GM12878 (cell line): Measurements from ENCODE around the gene ZNF174. TPM values are rescaled to one million over a fixed set of nuclear protein-coding genes. Genes with fewer than 3 reads are reported as not detected.

Experiments
- ATF7 ChIP-seq: fragments of 450-650 bp; IDR thresholded peaks from 2 replicates; pipeline ENCODE4 v1.6.1; 2016; ENCODE audit warnings: low read depth, mild to moderate bottlenecking
- BCLAF1 ChIP-seq: fragments of 450-650 bp; IDR thresholded peaks from 2 replicates; pipeline ENCODE4 v1.6.1; 2017; ENCODE audit warnings: antibody characterized with exemption, mild to moderate bottlenecking, moderate library complexity
- EED ChIP-seq: sonication (generic); IDR thresholded peaks from 2 replicates; pipeline ENCODE4 v1.6.1; 2016; ENCODE audit warnings: antibody characterized with exemption, low read depth
- ELK1 ChIP-seq: IDR thresholded peaks from 2 replicates; pipeline ENCODE4 v1.6.1; 2012; ENCODE audit warnings: low read depth, low read length, improper control_type of control experiment
- HDAC6 ChIP-seq: fragments of 200-600 bp; sonication (generic); IDR thresholded peaks from one replicate; pipeline ENCODE4 v1.8.0; 2017; ENCODE audit warnings: antibody characterized with exemption; ENCODE audit not compliant: unreplicated experiment
- HSF1 ChIP-seq: fragments of 150-350 bp; IDR thresholded peaks from 2 replicates; pipeline ENCODE4 v1.6.1; 2014; ENCODE audit warnings: mild to moderate bottlenecking, low read depth, low read length
- IKZF2 ChIP-seq, 2 experiments: fragments of 450-650 bp; IDR thresholded peaks; 2 replicates each; pipeline ENCODE4 v1.6.1; 2017; ENCODE audit warnings: mild to moderate bottlenecking in 2 of 2, moderate library complexity in 2 of 2
- LARP7 ChIP-seq: fragments of 450-650 bp; IDR thresholded peaks from 2 replicates; pipeline ENCODE4 v1.6.1; 2017; ENCODE audit warnings: mild to moderate bottlenecking
- MTA2 ChIP-seq: fragments of 450-650 bp; IDR thresholded peaks from 2 replicates; pipeline ENCODE4 v1.6.1; 2016; ENCODE audit warnings: low read depth, mild to moderate bottlenecking, moderate library complexity
- NFYA ChIP-seq: IDR thresholded peaks from 2 replicates; pipeline ENCODE4 v1.6.1; 2011; ENCODE audit warnings: low read depth, mild to moderate bottlenecking, low read length, improper control_type of control experiment, borderline replicate concordance
- POLR2A ChIP-seq: IDR thresholded peaks from 2 replicates; pipeline ENCODE4 v1.6.1; 2011; ENCODE audit warnings: low read depth, mild to moderate bottlenecking, low read length
- POLR2AphosphoS2 ChIP-seq: IDR thresholded peaks from 2 replicates; pipeline ENCODE4 v1.6.1; 2011; ENCODE audit warnings: low read depth, mild to moderate bottlenecking, low read length, improper control_type of control experiment, moderate library complexity
- POLR2AphosphoS5 ChIP-seq: IDR thresholded peaks from 2 replicates; pipeline ENCODE4 v1.6.1; 2011; ENCODE audit warnings: mild to moderate bottlenecking, low read length, inconsistent platforms
- POU2F2 ChIP-seq: IDR thresholded peaks from 3 replicates; pipeline ENCODE4 v1.6.1; 2011; ENCODE audit warnings: low read depth, mild to moderate bottlenecking, low read length, borderline replicate concordance
- PRDM15 ChIP-seq: fragments of 450-650 bp; formaldehyde crosslinking; IDR thresholded peaks from 2 replicates; pipeline ENCODE4 v1.4.0; 2020; ENCODE audit warnings: mild to moderate bottlenecking, moderate library complexity
- RFX5 ChIP-seq: IDR thresholded peaks from 2 replicates; pipeline ENCODE4 v1.6.1; 2011; ENCODE audit warnings: low read depth, low read length, improper control_type of control experiment
- SMARCA5 ChIP-seq: fragments of 450-650 bp; IDR thresholded peaks from 2 replicates; pipeline ENCODE4 v1.6.1; 2017; ENCODE audit warnings: mild to moderate bottlenecking
- TAF1 ChIP-seq: IDR thresholded peaks from 2 replicates; pipeline ENCODE4 v1.6.1; 2011; ENCODE audit warnings: mild to moderate bottlenecking, low read depth, low read length, borderline replicate concordance
- YBX1 ChIP-seq: fragments of 450-650 bp; IDR thresholded peaks from 2 replicates; pipeline ENCODE4 v1.6.1; 2016; ENCODE audit warnings: antibody characterized with exemption
- ZNF207 ChIP-seq: fragments of 450-650 bp; IDR thresholded peaks from 2 replicates; pipeline ENCODE4 v1.6.1; 2014; ENCODE audit warnings: antibody characterized with exemption, mild to moderate bottlenecking, borderline replicate concordance
- ZNF217 ChIP-seq: fragments of 450-650 bp; IDR thresholded peaks from 2 replicates; pipeline ENCODE4 v1.6.1; 2017; ENCODE audit warnings: antibody characterized with exemption, mild to moderate bottlenecking
- ZNF384 ChIP-seq: IDR thresholded peaks from 2 replicates; pipeline ENCODE4 v1.6.1; 2012; ENCODE audit warnings: low read depth, mild to moderate bottlenecking, low read length, improper control_type of control experiment, borderline replicate concordance
- polyA plus RNA-seq, 11 experiments: library from polyadenylated mRNA; depleted of rRNA in 4 of 11; unstranded in 6 of 11; stranded (reverse) in 5 of 11; fragments of >200 nt; fragmentation: Nextera tagmentation in 4 of 11; fragmentation: Illumina TruSeq in 1 of 11; extraction: Ambion mirVana in 4 of 11; extraction: Trizol in 1 of 11; gene quantifications; 1 replicate in 1 of 11; 2 replicates in 10 of 11; pipeline versions ENCODE4 v1.2.1 to v1.2.3, GENCODE V29; 2011 to 2016; ENCODE audit warnings: inconsistent platforms in 2 of 11, missing spikeins in 2 of 11, low read depth in 1 of 11
- total RNA-seq, 4 experiments: library from RNA; depleted of rRNA in 3 of 4; stranded (reverse); fragments of >200 nt in 3 of 4; fragmentation: Illumina TruSeq in 1 of 4; extraction: Trizol in 1 of 4; gene quantifications; 2 replicates each; pipeline versions ENCODE4 v1.2.1 to v1.2.3, GENCODE V29; 2013 to 2021

Gene ZNF174
- total and polyA plus RNA-seq, 10 of the 15 experiments (the other 5 are each of a cell fraction or from before 2014, with no cell fraction given): 3.0 to 14.3 (median 10.1) TPM

- TF ChIP-seq PRDM15 (CRISPR knock-in tag) (no peak), ZNF384 (no peak), POLR2AphosphoS5 (peak; percentile 76), HDAC6 (no peak), IKZF2 (IDR thresholded peaks at IDR 0.05) (peak in 1 of 2 experiments; percentile 10; a peak in 1 of 4 replicates), POU2F2 (no peak; the same call in 2 of the 3 replicates), HSF1 (no peak), ZNF207 (no peak), ELK1 (no peak), TAF1 (peak; percentile 95), YBX1 (no peak), POLR2A (peak; percentile 85), EED (no peak), POLR2AphosphoS2 (no peak), BCLAF1 (no peak), NFYA (no peak; the same call in 1 of the 2 replicates), SMARCA5 (no peak), LARP7 (no peak), RFX5 (peak; percentile 70), MTA2 (no peak), ATF7 (no peak), ZNF217 (no peak)
These were observed 42.4 kb downstream of the ZNF174 start, which contains the start of the genes NAA60 and ZNF597 (continued) for GRCh38 chr16:3443108-3444031.
